GM12878 (cell line): ENCODE measurements around the gene MARVELD2. TPM values are rescaled to one million over a fixed set of nuclear protein-coding genes. Genes with fewer than 3 reads are reported as not detected.
A peak's percentile ranks its signal among the peaks of the same experiment; 100 is the strongest.

Experiments
- BCL11A ChIP-seq: IDR thresholded peaks from 2 replicates; pipeline ENCODE4 v1.6.1; 2011; ENCODE audit warnings: low read depth, low read length
- CREB1 ChIP-seq: IDR thresholded peaks from 2 replicates; pipeline ENCODE4 v1.6.1; 2012; ENCODE audit warnings: low read depth, mild to moderate bottlenecking, inconsistent platforms
- DPF2 ChIP-seq: fragments of 450-650 bp; IDR thresholded peaks from 2 replicates; pipeline ENCODE4 v1.6.1; 2017; ENCODE audit warnings: mild to moderate bottlenecking
- EGR1 ChIP-seq, 2 experiments: IDR thresholded peaks; 1 replicate in 1 of 2; 2 replicates in 1 of 2; pipeline ENCODE4 v1.6.1; 2011 to 2012; ENCODE audit warnings: low read depth in 2 of 2, low read length in 2 of 2, borderline replicate concordance in 1 of 2, mild to moderate bottlenecking in 1 of 2, moderate library complexity in 1 of 2
- EP300 ChIP-seq, 2 experiments: fragments of 150-350 bp in 1 of 2; IDR thresholded peaks; 2 replicates each; pipeline ENCODE4 v1.6.1; 2011 to 2012; ENCODE audit warnings: low read depth in 2 of 2, low read length in 2 of 2, borderline replicate concordance in 1 of 2, improper control_type of control experiment in 1 of 2, inconsistent platforms in 1 of 2; ENCODE audit not compliant: control insufficient read depth in 1 of 2
- GATAD2B ChIP-seq: fragments of 450-650 bp; conservative IDR thresholded peaks from 2 replicates; pipeline ENCODE4 v1.6.1; 2017; ENCODE audit warnings: low read depth, mild to moderate bottlenecking, moderate library complexity
- HDAC2 ChIP-seq: fragments of 200-600 bp; sonication (generic); IDR thresholded peaks from 2 replicates; pipeline ENCODE4 v1.6.1; 2017
- IRF4 ChIP-seq: IDR thresholded peaks from 2 replicates; pipeline ENCODE4 v1.6.1; 2011; ENCODE audit warnings: low read depth, low read length
- JUNB ChIP-seq: IDR thresholded peaks from 2 replicates; pipeline ENCODE4 v1.6.1; 2016; ENCODE audit warnings: antibody characterized with exemption, mild to moderate bottlenecking
- MAX ChIP-seq: IDR thresholded peaks from 2 replicates; pipeline ENCODE4 v1.6.1; 2012; ENCODE audit warnings: low read depth, low read length, improper control_type of control experiment
- MXI1 ChIP-seq: fragments of 150-350 bp; IDR thresholded peaks from 2 replicates; pipeline ENCODE4 v1.6.1; 2011; ENCODE audit warnings: low read depth, mild to moderate bottlenecking, inconsistent platforms, low read length, improper control_type of control experiment
- MYB ChIP-seq: fragments of 150-350 bp; IDR thresholded peaks from 2 replicates; pipeline ENCODE4 v1.6.1; 2014; ENCODE audit warnings: mild to moderate bottlenecking, low read depth, low read length, borderline replicate concordance
- NFIC ChIP-seq: IDR thresholded peaks from 2 replicates; pipeline ENCODE4 v1.6.1; 2012; ENCODE audit warnings: low read depth, mild to moderate bottlenecking, inconsistent platforms, low read length, moderate library complexity
- PBX3 ChIP-seq: IDR thresholded peaks from 2 replicates; pipeline ENCODE4 v1.6.1; 2011; ENCODE audit warnings: mild to moderate bottlenecking, low read depth, low read length, moderate library complexity; ENCODE audit not compliant: insufficient replicate concordance
- PRDM15 ChIP-seq: fragments of 450-650 bp; formaldehyde crosslinking; IDR thresholded peaks from 2 replicates; pipeline ENCODE4 v1.4.0; 2020; ENCODE audit warnings: mild to moderate bottlenecking, moderate library complexity
- RAD21 ChIP-seq: IDR thresholded peaks from 2 replicates; pipeline ENCODE4 v1.6.1; 2011; ENCODE audit warnings: mild to moderate bottlenecking, low read depth, low read length, moderate library complexity; ENCODE audit not compliant: insufficient read depth
- SUPT20H ChIP-seq: IDR thresholded peaks from 2 replicates; pipeline ENCODE4 v1.6.1; 2011; ENCODE audit warnings: low read depth, mild to moderate bottlenecking, low read length, moderate library complexity, borderline replicate concordance; ENCODE audit not compliant: control insufficient read depth
- SUZ12 ChIP-seq: fragments of 200-600 bp; sonication (generic); IDR thresholded peaks from one replicate; pipeline ENCODE4 v1.6.1; 2018; ENCODE audit warnings: antibody characterized with exemption, mild to moderate bottlenecking; ENCODE audit not compliant: unreplicated experiment
- TAF1 ChIP-seq: IDR thresholded peaks from 2 replicates; pipeline ENCODE4 v1.6.1; 2011; ENCODE audit warnings: mild to moderate bottlenecking, low read depth, low read length, borderline replicate concordance
- TCF3 ChIP-seq: IDR thresholded peaks from 2 replicates; pipeline ENCODE4 v1.6.1; 2012; ENCODE audit warnings: low read depth, mild to moderate bottlenecking, low read length, borderline replicate concordance; ENCODE audit not compliant: insufficient read depth
- YBX1 ChIP-seq: fragments of 450-650 bp; IDR thresholded peaks from 2 replicates; pipeline ENCODE4 v1.6.1; 2016; ENCODE audit warnings: antibody characterized with exemption
- YY1 ChIP-seq: IDR thresholded peaks from 2 replicates; pipeline ENCODE4 v1.6.1; 2011; ENCODE audit warnings: low read depth, mild to moderate bottlenecking, low read length
- ZBED1 ChIP-seq: IDR thresholded peaks from 2 replicates; pipeline ENCODE4 v1.6.1; 2016; ENCODE audit warnings: borderline replicate concordance
- ZNF207 ChIP-seq: fragments of 450-650 bp; IDR thresholded peaks from 2 replicates; pipeline ENCODE4 v1.6.1; 2014; ENCODE audit warnings: antibody characterized with exemption, mild to moderate bottlenecking, borderline replicate concordance
- ZNF217 ChIP-seq: fragments of 450-650 bp; IDR thresholded peaks from 2 replicates; pipeline ENCODE4 v1.6.1; 2017; ENCODE audit warnings: antibody characterized with exemption, mild to moderate bottlenecking
- ZNF24 ChIP-seq: fragments of 450-650 bp; IDR thresholded peaks from 2 replicates; pipeline ENCODE4 v1.6.1; 2017; ENCODE audit warnings: antibody characterized with exemption, mild to moderate bottlenecking
- polyA plus RNA-seq, 11 experiments: library from polyadenylated mRNA; depleted of rRNA in 4 of 11; unstranded in 6 of 11; stranded (reverse) in 5 of 11; fragments of >200 nt; fragmentation: Nextera tagmentation in 4 of 11; fragmentation: Illumina TruSeq in 1 of 11; extraction: Ambion mirVana in 4 of 11; extraction: Trizol in 1 of 11; gene quantifications; 1 replicate in 1 of 11; 2 replicates in 10 of 11; pipeline versions ENCODE4 v1.2.1 to v1.2.3, GENCODE V29; 2011 to 2016; ENCODE audit warnings: inconsistent platforms in 2 of 11, missing spikeins in 2 of 11, low read depth in 1 of 11
- total RNA-seq, 4 experiments: library from RNA; depleted of rRNA in 3 of 4; stranded (reverse); fragments of >200 nt in 3 of 4; fragmentation: Illumina TruSeq in 1 of 4; extraction: Trizol in 1 of 4; gene quantifications; 2 replicates each; pipeline versions ENCODE4 v1.2.1 to v1.2.3, GENCODE V29; 2013 to 2021

Gene MARVELD2
- total and polyA plus RNA-seq, 10 of the 15 experiments (the other 5 are each of a cell fraction or from before 2014, with no cell fraction given), result 0.37 to 6.2 (median 3.8) TPM

GRCh38 chr5:69467442-69468225, 52.7 kb downstream of the MARVELD2 start (continued):
- TF ChIP-seq YY1 (0 out of 2 replicates have a peak, but pooled peaks have one; percentile 41), BCL11A (peak; percentile 85), MYB (no peak), PRDM15 (CRISPR knock-in tag) (no peak), JUNB (peak; percentile 95), MXI1 (no peak), HDAC2 (no peak), TCF3 (no peak), IRF4 (peak; percentile 92), RAD21 (no peak), EGR1 (IDR thresholded peaks at IDR 0.05; ENCODE audit: borderline replicate concordance in 1 of 2, low read depth in 2 of 2, low read length in 2 of 2) (no peak), EP300 (IDR thresholded peaks at IDR 0.05; ENCODE audit: borderline replicate concordance in 1 of 2, control insufficient read depth in 1 of 2, low read depth in 2 of 2, low read length in 2 of 2) (peak; percentile 47 to 81), YBX1 (no peak), TAF1 (0 out of 2 replicates have a peak, but pooled peaks have one; percentile 25), GATAD2B (no peak), PBX3 (no peak), DPF2 (peak; percentile 45), ZBED1 (peak; percentile 60), SUZ12 (no peak), CREB1 (peak; percentile 75), MAX (no peak), ZNF24 (peak; percentile 43; the same call in 1 of the 2 replicates), SUPT20H (no peak), ZNF217 (0 out of 2 replicates have a peak, but pooled peaks have one; percentile 76), NFIC (peak; percentile 94), ZNF207 (no peak; the same call in 1 of the 2 replicates)
